ENCODE results near the gene AP1S3.

- TF ChIP-seq POLR2A (IDR thresholded peaks at IDR 0.05) (no peak), CTCF (IDR thresholded peaks at IDR 0.05 in 8 of 11, conservative IDR thresholded peaks at IDR 0.05 in 3 of 11) (no peak)
Observed at GRCh38 chr2:223789423-223789822, 48.0 kb downstream of the AP1S3 start.
